ENCODE measurements around the gene DLX3. TPM values are rescaled to one million over a fixed set of nuclear protein-coding genes. Genes with fewer than 3 reads are reported as not detected.

The DLX3 gene
- total RNA-seq, 4 donors from 2014 or later, result 12.9 to 31.8 (median 23.8) TPM

DNA sequence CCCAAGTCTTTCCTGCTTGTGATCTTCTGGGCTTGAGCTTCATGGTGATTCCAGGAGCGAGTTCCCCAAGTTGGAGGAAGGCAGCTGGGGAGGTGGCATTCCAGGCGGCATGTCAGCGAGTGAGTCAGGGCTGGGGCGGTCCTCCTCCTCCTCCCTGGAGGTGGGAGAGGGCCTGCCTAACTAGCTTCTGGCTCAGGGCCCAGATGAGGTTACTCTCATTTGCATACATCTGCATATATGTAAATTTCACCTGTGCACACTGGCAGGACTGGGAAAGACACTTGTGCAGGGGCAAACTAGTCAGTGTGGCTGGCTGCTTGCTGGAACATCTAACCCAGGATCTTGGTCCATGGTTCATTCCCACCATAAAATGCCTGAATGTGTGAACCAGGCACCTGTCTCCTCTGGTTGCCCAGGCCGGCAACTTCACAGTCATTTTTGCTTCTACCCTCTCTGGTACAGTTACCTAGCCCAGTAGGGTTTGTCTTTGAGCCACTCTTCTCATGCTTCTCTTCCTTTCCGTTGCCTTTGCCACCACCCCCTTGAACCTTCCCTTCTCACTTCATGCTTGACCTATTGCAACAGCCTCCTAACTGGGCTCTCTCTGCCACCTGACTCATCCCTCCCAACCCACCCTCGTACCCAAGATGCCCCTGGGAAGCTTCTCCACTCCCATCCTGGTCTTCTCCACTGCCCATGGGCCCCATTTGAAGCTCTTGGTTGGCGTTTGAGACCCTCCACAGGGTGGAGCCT, 35.7 kb downstream of the DLX3 start:
- no peak for DNase-seq (ENCODE audit: low spot score in 2 of 2)
- no peaks in the 10 kb centered on the region for H3K9me3 ChIP-seq
- H3K4me3 ChIP-seq, result no peak overlapping the region
- peaks cover 6% of the 10 kb centered on the region for H3K4me1 ChIP-seq
- peaks cover 43% of the 10 kb centered on the region for H3K27me3 ChIP-seq
- no peak overlapping the region for H3K27ac ChIP-seq
- TF ChIP-seq POLR2AphosphoS5 (IDR thresholded peaks at IDR 0.05) (no peak), POLR2A (IDR thresholded peaks at IDR 0.05) (no peak), EP300 (IDR thresholded peaks at IDR 0.05) (no peak)
- TF ChIP-seq, protein P1, sequence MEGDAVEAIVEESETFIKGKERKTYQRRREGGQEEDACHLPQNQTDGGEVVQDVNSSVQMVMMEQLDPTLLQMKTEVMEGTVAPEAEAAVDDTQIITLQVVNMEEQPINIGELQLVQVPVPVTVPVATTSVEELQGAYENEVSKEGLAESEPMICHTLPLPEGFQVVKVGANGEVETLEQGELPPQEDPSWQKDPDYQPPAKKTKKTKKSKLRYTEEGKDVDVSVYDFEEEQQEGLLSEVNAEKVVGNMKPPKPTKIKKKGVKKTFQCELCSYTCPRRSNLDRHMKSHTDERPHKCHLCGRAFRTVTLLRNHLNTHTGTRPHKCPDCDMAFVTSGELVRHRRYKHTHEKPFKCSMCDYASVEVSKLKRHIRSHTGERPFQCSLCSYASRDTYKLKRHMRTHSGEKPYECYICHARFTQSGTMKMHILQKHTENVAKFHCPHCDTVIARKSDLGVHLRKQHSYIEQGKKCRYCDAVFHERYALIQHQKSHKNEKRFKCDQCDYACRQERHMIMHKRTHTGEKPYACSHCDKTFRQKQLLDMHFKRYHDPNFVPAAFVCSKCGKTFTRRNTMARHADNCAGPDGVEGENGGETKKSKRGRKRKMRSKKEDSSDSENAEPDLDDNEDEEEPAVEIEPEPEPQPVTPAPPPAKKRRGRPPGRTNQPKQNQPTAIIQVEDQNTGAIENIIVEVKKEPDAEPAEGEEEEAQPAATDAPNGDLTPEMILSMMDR (IDR thresholded peaks at IDR 0.05), result no peak
- no peaks in the 10 kb centered on the region for H3K36me3 ChIP-seq
- WGBS, result 54% methylated on average over 8 of the region's 8 CpGs

DNA sequence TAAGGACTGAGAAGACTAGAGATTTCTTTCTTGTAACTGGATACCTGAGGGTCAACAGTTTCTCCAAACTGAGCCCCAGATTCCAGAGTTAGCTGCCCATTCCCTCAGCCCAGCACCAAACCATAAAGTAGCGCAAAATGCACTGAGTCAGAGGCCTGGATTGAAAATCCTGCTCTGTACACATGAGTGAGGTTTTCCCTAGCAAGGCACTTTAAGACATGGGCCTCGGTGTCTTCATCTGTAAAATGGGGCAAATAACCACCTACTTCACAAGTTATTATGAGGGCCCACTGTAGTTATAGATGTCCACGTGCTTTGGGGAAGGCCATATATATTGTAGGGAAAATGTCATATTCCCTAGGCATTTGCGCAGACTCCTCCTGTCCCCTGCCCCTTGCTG, 36.3 kb downstream of the DLX3 start:
- TF ChIP-seq POLR2A (IDR thresholded peaks at IDR 0.05) (no peak), POLR2AphosphoS5 (IDR thresholded peaks at IDR 0.05) (no peak), EP300 (IDR thresholded peaks at IDR 0.05) (no peak)
- TF ChIP-seq, protein P1 (IDR thresholded peaks at IDR 0.05), result no peak
- Histone ChIP-seq H3K27me3 (peaks cover 36% of the 10 kb centered on the region), H3K36me3 (no peaks in the 10 kb centered on the region), H3K4me1 (peaks cover 1% of the 10 kb centered on the region), H3K4me3 (no peak overlapping the region), H3K9me3 (no peaks in the 10 kb centered on the region), H3K27ac (no peak overlapping the region)
- WGBS, result 86% methylated on average over 4 of the region's 4 CpGs
- DNase-seq (ENCODE audit: low spot score in 2 of 2), result no peak

DNA sequence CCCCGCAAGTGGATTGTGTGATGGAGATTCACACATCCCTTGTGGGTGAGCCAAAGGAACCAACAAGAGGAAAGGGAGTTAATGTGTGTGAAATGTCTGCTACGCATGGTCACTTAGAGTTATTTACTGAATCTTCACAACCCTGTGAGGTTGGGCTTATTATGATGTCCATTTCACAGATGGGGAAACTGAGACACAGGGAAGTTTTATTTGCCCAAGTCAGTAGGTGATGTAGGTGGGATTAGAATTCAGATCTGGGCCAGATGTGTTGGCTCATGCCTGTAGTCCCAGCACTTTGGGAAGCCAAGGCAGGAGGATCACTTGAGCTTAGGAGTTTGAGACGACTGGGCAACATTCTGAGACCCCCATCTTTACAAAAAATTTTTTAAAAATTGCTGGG, 37.7 kb downstream of the DLX3 start:
- H3K9me3 ChIP-seq, result no peaks in the 10 kb centered on the region
- peaks cover 3% of the 10 kb centered on the region for H3K4me1 ChIP-seq
- no peak overlapping the region for H3K27ac ChIP-seq
- no peaks in the 10 kb centered on the region for H3K36me3 ChIP-seq
- TF ChIP-seq POLR2A (IDR thresholded peaks at IDR 0.05) (no peak), POLR2AphosphoS5 (IDR thresholded peaks at IDR 0.05) (no peak), EP300 (IDR thresholded peaks at IDR 0.05) (no peak)
- TF ChIP-seq, protein P1 (IDR thresholded peaks at IDR 0.05), result no peak
- H3K27me3 ChIP-seq, result peaks cover 28% of the 10 kb centered on the region
- WGBS, result 93% methylated on average over 3 of the region's 3 CpGs
- DNase-seq (ENCODE audit: low spot score in 2 of 2), result no peak
- no peak overlapping the region for H3K4me3 ChIP-seq

DNA sequence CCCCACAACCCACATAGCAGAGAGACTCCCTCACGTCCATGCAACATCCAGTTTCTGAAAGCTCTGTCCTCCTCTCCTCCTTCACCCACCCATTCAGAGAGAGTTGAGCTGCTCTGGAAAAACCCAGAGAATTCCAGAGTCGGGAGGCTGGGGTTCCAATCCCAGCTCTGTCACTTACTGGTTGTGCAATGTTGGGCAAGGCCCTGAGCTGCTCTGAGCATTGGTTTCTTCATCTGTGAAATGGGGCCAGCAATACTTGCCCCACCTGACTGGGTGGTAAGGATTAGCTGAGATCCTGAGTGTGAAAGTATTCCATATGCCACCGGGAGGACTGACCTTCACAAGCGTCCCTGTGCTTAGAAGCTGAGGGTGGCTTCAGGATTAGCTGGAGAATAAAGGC, 38.2 kb downstream of the DLX3 start:
- no peak overlapping the region for H3K27ac ChIP-seq
- TF ChIP-seq, protein P1 (IDR thresholded peaks at IDR 0.05), result no peak
- TF ChIP-seq EP300 (IDR thresholded peaks at IDR 0.05) (no peak), POLR2A (IDR thresholded peaks at IDR 0.05) (no peak), POLR2AphosphoS5 (IDR thresholded peaks at IDR 0.05) (no peak)
- peaks cover 27% of the 10 kb centered on the region for H3K27me3 ChIP-seq
- H3K36me3 ChIP-seq, result no peaks in the 10 kb centered on the region
- no peak for DNase-seq (ENCODE audit: low spot score in 2 of 2)
- 68% methylated on average over 3 of the region's 4 CpGs for WGBS
- H3K4me3 ChIP-seq, result no peak overlapping the region
- no peaks in the 10 kb centered on the region for H3K9me3 ChIP-seq
- H3K4me1 ChIP-seq, result peaks cover 5% of the 10 kb centered on the region

DNA sequence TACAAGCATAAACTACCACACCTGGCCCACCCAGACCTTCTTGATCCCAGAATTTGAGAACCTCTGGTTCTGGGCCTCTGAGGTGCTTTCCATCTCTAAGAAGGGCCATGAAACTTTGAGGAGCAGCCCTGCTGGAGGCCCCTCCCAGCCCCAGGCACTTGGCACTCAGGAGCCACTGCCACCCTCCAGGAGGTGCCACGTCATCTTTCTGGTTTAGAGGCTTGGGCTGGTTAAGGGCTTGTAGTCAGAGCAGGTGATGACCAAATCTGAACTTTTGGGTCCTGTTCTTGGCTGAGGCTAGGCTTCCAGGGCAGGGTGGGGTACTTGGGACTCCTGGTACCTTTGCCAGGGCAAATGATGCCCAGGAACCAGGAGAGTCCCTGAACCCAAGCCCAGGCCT, 39.9 kb downstream of the DLX3 start:
- Histone ChIP-seq H3K4me1 (peaks cover 9% of the 10 kb centered on the region), H3K9me3 (no peaks in the 10 kb centered on the region), H3K27ac (no peak overlapping the region), H3K36me3 (no peaks in the 10 kb centered on the region), H3K27me3 (peaks cover 32% of the 10 kb centered on the region), H3K4me3 (no peak overlapping the region)
- TF ChIP-seq POLR2A (IDR thresholded peaks at IDR 0.05) (no peak), EP300 (IDR thresholded peaks at IDR 0.05) (no peak), POLR2AphosphoS5 (IDR thresholded peaks at IDR 0.05) (no peak)
- TF ChIP-seq, protein P1 (IDR thresholded peaks at IDR 0.05), result no peak
- DNase-seq (ENCODE audit: low spot score in 2 of 2), result no peak
- 20% methylated on average over 1 of the region's 1 CpG for WGBS
